GM18526 (cell line): ENCODE data around the gene SIM1.

Source experiments
- POLR2A ChIP-seq: IDR thresholded peaks from 3 replicates; pipeline ENCODE4 v1.6.1; 2011; ENCODE audit not compliant: insufficient read length; ENCODE audit errors: extremely low read depth

The SIM1 gene

GRCh38 chr6:100339574-100340255 is 125.0 kb downstream of the SIM1 start:
- no peak for TF ChIP-seq POLR2A

- no peak for TF ChIP-seq POLR2A
Measured at GRCh38 chr6:100338090-100338489, 126.6 kb downstream of the SIM1 start.

GRCh38 chr6:100336876-100337275 is 127.8 kb downstream of the SIM1 start:
- TF ChIP-seq POLR2A = no peak

- no peak for TF ChIP-seq POLR2A
Measured at GRCh38 chr6:100335991-100336390, 128.7 kb downstream of the SIM1 start.
